OCI-LY7 (cell line): Measurements from ENCODE around the gene PELI1.

Experiments used
- CTCF ChIP-seq: fragments of 200-600 bp; sonication (generic); conservative IDR thresholded peaks from 2 replicates; pipeline ENCODE4 v1.5.1; 2014; ENCODE audit warnings: mild to moderate bottlenecking, antibody characterized with exemption, low read length, moderate library complexity, mixed read lengths
- EZH2phosphoT487 ChIP-seq: fragments of 200-600 bp; sonication (generic); IDR thresholded peaks from 2 replicates; pipeline ENCODE4 v1.6.1; 2018; ENCODE audit warnings: low read depth, borderline replicate concordance, mild to moderate bottlenecking, mixed run types, antibody characterized with exemption, low read length, moderate library complexity, mixed read lengths

- TF ChIP-seq CTCF, result no peak
- TF ChIP-seq EZH2phosphoT487, result no peak
These were observed 6.2 kb downstream of the PELI1 start for GRCh38 chr2:64137996-64138395.
